ENCODE measurements around the gene ROCK2.

DNA sequence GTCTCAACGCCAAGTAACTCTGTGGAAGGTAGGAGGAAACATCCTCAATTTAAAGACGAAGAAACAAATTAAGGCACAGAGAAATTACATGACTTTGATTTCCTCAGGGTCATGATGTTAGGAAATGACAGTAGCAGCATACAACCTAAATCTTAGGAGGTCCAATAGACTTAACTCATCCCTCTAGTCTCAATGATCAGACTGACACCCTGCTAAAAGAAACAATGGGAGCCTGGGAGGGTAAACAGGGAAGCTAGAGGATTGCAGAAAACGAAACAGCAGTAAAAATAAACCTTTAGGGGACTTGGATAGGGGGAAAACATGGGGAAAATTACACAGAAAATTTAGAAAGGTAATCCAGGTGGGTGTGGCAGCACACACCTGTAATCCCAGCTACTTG lies 56.0 kb downstream of the ROCK2 start:
- TF ChIP-seq, protein P1, sequence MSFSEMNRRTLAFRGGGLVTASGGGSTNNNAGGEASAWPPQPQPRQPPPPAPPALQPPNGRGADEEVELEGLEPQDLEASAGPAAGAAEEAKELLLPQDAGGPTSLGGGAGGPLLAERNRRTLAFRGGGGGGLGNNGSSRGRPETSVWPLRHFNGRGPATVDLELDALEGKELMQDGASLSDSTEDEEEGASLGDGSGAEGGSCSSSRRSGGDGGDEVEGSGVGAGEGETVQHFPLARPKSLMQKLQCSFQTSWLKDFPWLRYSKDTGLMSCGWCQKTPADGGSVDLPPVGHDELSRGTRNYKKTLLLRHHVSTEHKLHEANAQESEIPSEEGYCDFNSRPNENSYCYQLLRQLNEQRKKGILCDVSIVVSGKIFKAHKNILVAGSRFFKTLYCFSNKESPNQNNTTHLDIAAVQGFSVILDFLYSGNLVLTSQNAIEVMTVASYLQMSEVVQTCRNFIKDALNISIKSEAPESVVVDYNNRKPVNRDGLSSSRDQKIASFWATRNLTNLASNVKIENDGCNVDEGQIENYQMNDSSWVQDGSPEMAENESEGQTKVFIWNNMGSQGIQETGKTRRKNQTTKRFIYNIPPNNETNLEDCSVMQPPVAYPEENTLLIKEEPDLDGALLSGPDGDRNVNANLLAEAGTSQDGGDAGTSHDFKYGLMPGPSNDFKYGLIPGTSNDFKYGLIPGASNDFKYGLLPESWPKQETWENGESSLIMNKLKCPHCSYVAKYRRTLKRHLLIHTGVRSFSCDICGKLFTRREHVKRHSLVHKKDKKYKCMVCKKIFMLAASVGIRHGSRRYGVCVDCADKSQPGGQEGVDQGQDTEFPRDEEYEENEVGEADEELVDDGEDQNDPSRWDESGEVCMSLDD (tag by site-specific recombination; IDR thresholded peaks at IDR 0.05) = no peak
- TF ChIP-seq ZBTB48 (tag by site-specific recombination; IDR thresholded peaks at IDR 0.05) (no peak), ZNF510 (tag by site-specific recombination; IDR thresholded peaks at IDR 0.05; ENCODE audit: insufficient replicate concordance) (no peak), ZNF791 (tag by site-specific recombination; IDR thresholded peaks at IDR 0.05) (no peak), YY1 (tag by site-specific recombination; IDR thresholded peaks at IDR 0.05) (no peak), ZNF157 (tag by site-specific recombination; IDR thresholded peaks at IDR 0.05) (no peak), ZNF335 (tag by site-specific recombination; conservative IDR thresholded peaks at IDR 0.05) (no peak)
- TF ChIP-seq, protein P2, sequence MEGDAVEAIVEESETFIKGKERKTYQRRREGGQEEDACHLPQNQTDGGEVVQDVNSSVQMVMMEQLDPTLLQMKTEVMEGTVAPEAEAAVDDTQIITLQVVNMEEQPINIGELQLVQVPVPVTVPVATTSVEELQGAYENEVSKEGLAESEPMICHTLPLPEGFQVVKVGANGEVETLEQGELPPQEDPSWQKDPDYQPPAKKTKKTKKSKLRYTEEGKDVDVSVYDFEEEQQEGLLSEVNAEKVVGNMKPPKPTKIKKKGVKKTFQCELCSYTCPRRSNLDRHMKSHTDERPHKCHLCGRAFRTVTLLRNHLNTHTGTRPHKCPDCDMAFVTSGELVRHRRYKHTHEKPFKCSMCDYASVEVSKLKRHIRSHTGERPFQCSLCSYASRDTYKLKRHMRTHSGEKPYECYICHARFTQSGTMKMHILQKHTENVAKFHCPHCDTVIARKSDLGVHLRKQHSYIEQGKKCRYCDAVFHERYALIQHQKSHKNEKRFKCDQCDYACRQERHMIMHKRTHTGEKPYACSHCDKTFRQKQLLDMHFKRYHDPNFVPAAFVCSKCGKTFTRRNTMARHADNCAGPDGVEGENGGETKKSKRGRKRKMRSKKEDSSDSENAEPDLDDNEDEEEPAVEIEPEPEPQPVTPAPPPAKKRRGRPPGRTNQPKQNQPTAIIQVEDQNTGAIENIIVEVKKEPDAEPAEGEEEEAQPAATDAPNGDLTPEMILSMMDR (tag by site-specific recombination; IDR thresholded peaks at IDR 0.05) = no peak
- TF ChIP-seq, protein P3, sequence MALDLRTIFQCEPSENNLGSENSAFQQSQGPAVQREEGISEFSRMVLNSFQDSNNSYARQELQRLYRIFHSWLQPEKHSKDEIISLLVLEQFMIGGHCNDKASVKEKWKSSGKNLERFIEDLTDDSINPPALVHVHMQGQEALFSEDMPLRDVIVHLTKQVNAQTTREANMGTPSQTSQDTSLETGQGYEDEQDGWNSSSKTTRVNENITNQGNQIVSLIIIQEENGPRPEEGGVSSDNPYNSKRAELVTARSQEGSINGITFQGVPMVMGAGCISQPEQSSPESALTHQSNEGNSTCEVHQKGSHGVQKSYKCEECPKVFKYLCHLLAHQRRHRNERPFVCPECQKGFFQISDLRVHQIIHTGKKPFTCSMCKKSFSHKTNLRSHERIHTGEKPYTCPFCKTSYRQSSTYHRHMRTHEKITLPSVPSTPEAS (tag by site-specific recombination; IDR thresholded peaks at IDR 0.05) = no peak

Data from HEK293 (cell line).